GM12875 (cell line): ENCODE data around the gene ISY1.

Experiments
- H3K4me3 ChIP-seq: one replicate; pipeline ENCODE4 v1.5.1; 2011; ENCODE audit warnings: low read depth, low read length, control low read depth
- CTCF ChIP-seq: IDR thresholded peaks from 2 replicates; pipeline ENCODE4 v1.5.1; 2011; ENCODE audit warnings: low read depth, mild to moderate bottlenecking, control low read depth, inconsistent platforms, low read length, moderate library complexity, borderline replicate concordance; ENCODE audit not compliant: insufficient read depth

The ISY1 gene

GRCh38 chr3:129122412-129123011 is 38.4 kb downstream of the ISY1 start:
- no peak for TF ChIP-seq CTCF
- H3K4me3 ChIP-seq, result no peak overlapping the region

GRCh38 chr3:129121792-129122411 is 39.0 kb downstream of the ISY1 start, which contains the start of gene RAB43:
RAB43 (minus strand) TSS chr3:129121804; CDS start chr3:129121489, 315 bp downstream.
- no peak for TF ChIP-seq CTCF
- peak within 1 kb of the TSS; percentile 85 for H3K4me3 ChIP-seq

GRCh38 chr3:129121016-129121791 is 39.7 kb downstream of the ISY1 start:
- TF ChIP-seq CTCF, result no peak
- peak overlapping the region; percentile 85 for H3K4me3 ChIP-seq

- TF ChIP-seq CTCF, result 0 out of 2 replicates have a peak, but pooled peaks have one; percentile 13
- H3K4me3 ChIP-seq, result peak overlapping the region; percentile 85
These were observed 40.4 kb downstream of the ISY1 start for GRCh38 chr3:129120254-129121004.

GRCh38 chr3:129119365-129120100 is 41.3 kb downstream of the ISY1 start:
- TF ChIP-seq CTCF, result no peak

GRCh38 chr3:129118745-129119144 is 42.1 kb downstream of the ISY1 start:
- TF ChIP-seq CTCF, result no peak
- H3K4me3 ChIP-seq, result no peak overlapping the region

More at GRCh38 chr3:129119365-129120100, 41.3 kb downstream of the ISY1 start:
- peak overlapping the region; percentile 63 for H3K4me3 ChIP-seq
